ENCODE measurements around the gene MYMX. TPM values are rescaled to one million over a fixed set of nuclear protein-coding genes. Genes with fewer than 3 reads are reported as not detected.
A peak's percentile ranks its signal among the peaks of the same experiment; 100 is the strongest.

Gene MYMX
- total and polyA plus RNA-seq, 2 of the 13 experiments (the other 11 are each of a cell fraction or from before 2014, with no cell fraction given): not detected

GRCh38 chr6:44172731-44173500 is 43.8 kb upstream of the MYMX start (continued):
- TF ChIP-seq SP4 (CRISPR knock-in tag; IDR thresholded peaks at IDR 0.05): peak; percentile 51; the same call in 1 of the 2 replicates
- TF ChIP-seq ZNF564 (CRISPR knock-in tag; IDR thresholded peaks at IDR 0.05): no peak
- peak; percentile 47; the same call in 1 of the 2 replicates for TF ChIP-seq HOXA3 (CRISPR knock-in tag; IDR thresholded peaks at IDR 0.05)
- TF ChIP-seq TARDBP (CRISPR knock-in tag; IDR thresholded peaks at IDR 0.05): 0 out of 2 replicates have a peak, but pooled peaks have one; percentile 40
- TF ChIP-seq STAG1 (CRISPR knock-in tag; IDR thresholded peaks at IDR 0.05): peak; percentile 94
- 0 out of 2 replicates have a peak, but pooled peaks have one; percentile 47 for TF ChIP-seq SALL1 (CRISPR knock-in tag; IDR thresholded peaks at IDR 0.05)
- no peak for TF ChIP-seq SIX1 (CRISPR knock-in tag; IDR thresholded peaks at IDR 0.05; ENCODE audit: borderline replicate concordance)
- TF ChIP-seq ZNF839 (CRISPR knock-in tag; IDR thresholded peaks at IDR 0.05; ENCODE audit: borderline replicate concordance): peak; percentile 44; the same call in 1 of the 2 replicates
- TF ChIP-seq EP300 (IDR thresholded peaks at IDR 0.05; ENCODE audit: low read depth in 2 of 2, low read length in 2 of 2): no peak
- TF ChIP-seq EP300 (CRISPR knock-in tag; IDR thresholded peaks at IDR 0.05; ENCODE audit: borderline replicate concordance): 0 out of 2 replicates have a peak, but pooled peaks have one; percentile 31
- TF ChIP-seq TEAD3 (CRISPR knock-in tag; optimal IDR thresholded peaks at IDR 0.05; ENCODE audit: borderline replicate concordance): peak; percentile 13
- 0 out of 2 replicates have a peak, but pooled peaks have one; percentile 21 for TF ChIP-seq ZNF296 (CRISPR knock-in tag; conservative IDR thresholded peaks at IDR 0.05)
- no peak for TF ChIP-seq ZNF503 (CRISPR knock-in tag; IDR thresholded peaks at IDR 0.05)
- no peak for TF ChIP-seq RNF2 (conservative IDR thresholded peaks at IDR 0.05; ENCODE audit: low read depth)
- TF ChIP-seq POGK (CRISPR knock-in tag; conservative IDR thresholded peaks at IDR 0.05): 0 out of 2 replicates have a peak, but pooled peaks have one; percentile 20
- TF ChIP-seq ZNF792 (CRISPR knock-in tag; IDR thresholded peaks at IDR 0.05): peak; percentile 40; the same call in 1 of the 2 replicates
- TF ChIP-seq GRHL1 (CRISPR knock-in tag; conservative IDR thresholded peaks at IDR 0.05): no peak
- TF ChIP-seq MEIS1 (CRISPR knock-in tag; IDR thresholded peaks at IDR 0.05; ENCODE audit: borderline replicate concordance): peak; percentile 31; the same call in 1 of the 2 replicates
- peak; percentile 36; the same call in 1 of the 2 replicates for TF ChIP-seq CREB1 (IDR thresholded peaks at IDR 0.05)
- no peak for TF ChIP-seq CREB1 (CRISPR knock-in tag; IDR thresholded peaks at IDR 0.05)
- TF ChIP-seq ZMYM3 (CRISPR knock-in tag; IDR thresholded peaks at IDR 0.05): peak; percentile 81
- TF ChIP-seq HHEX (CRISPR knock-in tag; IDR thresholded peaks at IDR 0.05): 0 out of 2 replicates have a peak, but pooled peaks have one; percentile 21
- TF ChIP-seq KDM2A (CRISPR knock-in tag; IDR thresholded peaks at IDR 0.05; ENCODE audit: borderline replicate concordance, low read depth): peak; percentile 65
